Measurements from ENCODE around the gene PIM3.

Gene PIM3

GRCh38 chr22:49951678-49951985, 8.9 kb upstream of the PIM3 start:
- Histone ChIP-seq H3K27me3 (ENCODE audit: control insufficient read depth, insufficient read depth, low read length) (no peaks in the 10 kb centered on the region), H3K27ac (ENCODE audit: low read length) (no peak overlapping the region), H3K36me3 (ENCODE audit: control insufficient read depth, insufficient read depth, low read length) (no peaks in the 10 kb centered on the region; the same call in 1 of the 2 replicates), H3K4me3 (ENCODE audit: low read length) (no peak overlapping the region), H3K9me3 (ENCODE audit: control insufficient read depth, insufficient read depth, low read length) (no peaks in the 10 kb centered on the region), H3K4me1 (ENCODE audit: control insufficient read depth, insufficient read depth, low read length) (peaks cover 12% of the 10 kb centered on the region)
- no CpG with 5 or more reads among the region's 4 CpGs for WGBS (ENCODE audit: insufficient coverage, insufficient read length)
- DNase-seq (ENCODE audit: low read depth, low spot score), result no peak

DNA sequence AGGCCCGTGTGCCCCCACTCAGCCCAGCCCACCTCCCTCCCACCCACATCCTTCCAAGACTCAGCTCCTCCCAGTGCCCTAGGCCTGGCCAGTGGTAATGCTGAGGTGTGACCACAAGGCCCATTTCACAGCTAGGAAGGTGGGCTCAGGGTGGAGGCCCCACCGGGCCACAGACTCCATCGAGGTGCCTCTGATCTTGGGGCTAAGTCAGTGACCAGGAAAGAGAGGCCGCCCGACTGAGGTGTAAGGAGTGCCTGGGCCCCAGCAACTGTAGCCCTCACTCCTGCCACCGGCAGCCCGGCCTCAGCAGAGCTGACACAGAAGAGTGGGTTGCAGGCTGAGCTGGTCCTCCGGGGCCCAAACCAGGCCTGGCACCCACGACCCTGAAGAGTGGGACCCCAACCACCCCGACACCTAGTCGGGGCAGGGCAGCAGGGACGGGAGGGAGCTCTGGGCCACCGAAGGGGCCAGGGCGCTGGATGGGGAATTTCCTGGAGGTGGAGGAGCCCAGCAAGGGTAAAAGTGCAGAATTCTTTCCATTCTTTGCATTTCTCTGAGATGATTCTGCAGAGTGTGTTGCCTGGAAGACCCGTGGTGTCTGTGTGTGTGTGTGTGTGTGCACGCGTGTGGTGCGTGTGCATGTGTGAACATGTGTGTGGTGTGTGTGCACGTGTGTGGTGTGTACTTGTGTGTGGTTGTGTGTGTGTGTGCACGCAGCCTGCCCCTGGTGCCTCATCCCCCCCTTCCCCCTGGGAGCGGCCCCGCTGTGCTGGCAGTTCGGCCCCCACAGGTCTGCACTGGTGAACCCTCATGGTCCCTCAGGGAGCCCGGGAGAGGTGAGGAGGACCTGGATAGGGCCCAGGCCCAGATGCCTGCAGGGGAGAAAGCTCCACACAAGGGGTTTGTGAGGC, 8.3 kb upstream of the PIM3 start:
- Histone ChIP-seq H3K27ac (ENCODE audit: low read length) (no peak overlapping the region), H3K36me3 (ENCODE audit: control insufficient read depth, insufficient read depth, low read length) (no peaks in the 10 kb centered on the region; the same call in 1 of the 2 replicates), H3K27me3 (ENCODE audit: control insufficient read depth, insufficient read depth, low read length) (no peaks in the 10 kb centered on the region), H3K4me1 (ENCODE audit: control insufficient read depth, insufficient read depth, low read length) (peaks cover 8% of the 10 kb centered on the region), H3K4me3 (ENCODE audit: low read length) (no peak overlapping the region), H3K9me3 (ENCODE audit: control insufficient read depth, insufficient read depth, low read length) (no peaks in the 10 kb centered on the region)
- DNase-seq (ENCODE audit: low read depth, low spot score), result no peak
- WGBS (ENCODE audit: insufficient coverage, insufficient read length), result no CpG with 5 or more reads among the region's 24 CpGs

DNA sequence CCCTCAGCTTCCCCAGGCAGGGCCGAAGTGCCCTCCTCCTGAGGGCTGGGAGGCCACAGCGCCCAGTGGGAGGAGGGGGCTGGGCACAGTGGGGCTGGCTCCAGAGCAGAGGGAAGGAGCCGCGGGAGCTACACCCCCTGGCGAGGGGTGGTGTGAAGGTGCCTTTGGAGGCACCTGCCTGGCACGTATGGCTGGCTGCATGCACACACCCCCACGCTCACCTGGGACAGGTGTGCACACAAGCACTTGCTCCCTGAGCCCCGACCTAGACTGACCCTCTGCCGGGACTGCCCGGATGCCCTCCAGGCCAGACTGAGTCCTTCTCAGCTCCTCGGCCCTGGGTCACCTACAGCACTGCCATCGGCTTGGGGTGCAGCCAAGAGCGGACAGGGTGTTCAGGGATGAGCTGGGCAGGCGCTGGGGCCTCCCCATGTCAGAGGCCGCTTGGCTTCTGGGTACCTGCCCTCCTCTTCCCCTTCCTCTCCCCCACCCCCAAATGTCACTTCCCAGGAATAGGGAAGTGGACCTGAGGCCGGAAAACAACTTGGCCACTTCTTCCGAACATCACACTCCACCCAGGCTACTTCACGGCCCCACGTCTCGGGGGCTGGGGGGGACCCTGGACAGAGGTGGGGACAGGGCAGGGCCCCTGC, 7.4 kb upstream of the PIM3 start:
- no peak overlapping the region for H3K4me3 ChIP-seq (ENCODE audit: low read length)
- peaks cover 7% of the 10 kb centered on the region for H3K4me1 ChIP-seq (ENCODE audit: control insufficient read depth, insufficient read depth, low read length)
- no peak overlapping the region for H3K27ac ChIP-seq (ENCODE audit: low read length)
- no CpG with 5 or more reads among the region's 20 CpGs for WGBS (ENCODE audit: insufficient coverage, insufficient read length)
- no peaks in the 10 kb centered on the region for H3K27me3 ChIP-seq (ENCODE audit: control insufficient read depth, insufficient read depth, low read length)
- DNase-seq (ENCODE audit: low read depth, low spot score), result no peak
- no peaks in the 10 kb centered on the region; the same call in 1 of the 2 replicates for H3K36me3 ChIP-seq (ENCODE audit: control insufficient read depth, insufficient read depth, low read length)
- H3K9me3 ChIP-seq (ENCODE audit: control insufficient read depth, insufficient read depth, low read length), result no peaks in the 10 kb centered on the region

GRCh38 chr22:49953680-49954344, 6.8 kb upstream of the PIM3 start:
- Histone ChIP-seq H3K4me3 (ENCODE audit: low read length) (no peak overlapping the region), H3K9me3 (ENCODE audit: control insufficient read depth, insufficient read depth, low read length) (no peaks in the 10 kb centered on the region), H3K4me1 (ENCODE audit: control insufficient read depth, insufficient read depth, low read length) (peaks cover 5% of the 10 kb centered on the region), H3K27me3 (ENCODE audit: control insufficient read depth, insufficient read depth, low read length) (no peaks in the 10 kb centered on the region), H3K27ac (ENCODE audit: low read length) (no peak overlapping the region), H3K36me3 (ENCODE audit: control insufficient read depth, insufficient read depth, low read length) (no peaks in the 10 kb centered on the region; the same call in 1 of the 2 replicates)
- no CpG with 5 or more reads among the region's 18 CpGs for WGBS (ENCODE audit: insufficient coverage, insufficient read length)
- no peak for DNase-seq (ENCODE audit: low read depth, low spot score)

DNA sequence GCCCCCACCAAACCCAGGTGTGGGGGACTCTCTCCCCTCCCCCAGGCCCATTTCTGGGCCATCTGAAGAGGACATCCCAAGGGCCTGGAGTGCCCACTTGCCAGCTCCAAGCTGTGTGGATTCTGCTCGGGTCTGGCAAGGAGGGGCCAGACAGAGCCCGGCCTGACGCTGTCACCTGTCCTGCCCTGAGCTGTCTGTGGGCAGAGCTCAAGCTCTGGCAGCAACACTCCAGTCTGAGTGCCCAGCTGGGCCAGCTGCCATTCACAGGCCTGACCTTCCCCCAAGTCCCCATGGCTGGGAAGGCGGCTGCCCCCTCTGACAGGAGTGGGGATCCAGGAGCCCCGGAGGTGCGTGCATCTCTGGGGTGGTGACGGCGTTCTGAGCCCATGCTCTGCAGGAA, 6.2 kb upstream of the PIM3 start:
- Histone ChIP-seq H3K27me3 (ENCODE audit: control insufficient read depth, insufficient read depth, low read length) (no peaks in the 10 kb centered on the region), H3K36me3 (ENCODE audit: control insufficient read depth, insufficient read depth, low read length) (no peaks in the 10 kb centered on the region; the same call in 1 of the 2 replicates), H3K27ac (ENCODE audit: low read length) (no peak overlapping the region), H3K4me1 (ENCODE audit: control insufficient read depth, insufficient read depth, low read length) (peaks cover 5% of the 10 kb centered on the region), H3K9me3 (ENCODE audit: control insufficient read depth, insufficient read depth, low read length) (no peaks in the 10 kb centered on the region), H3K4me3 (ENCODE audit: low read length) (no peak overlapping the region)
- no CpG with 5 or more reads among the region's 8 CpGs for WGBS (ENCODE audit: insufficient coverage, insufficient read length)
- no peak for DNase-seq (ENCODE audit: low read depth, low spot score)

- Histone ChIP-seq H3K9me3 (ENCODE audit: control insufficient read depth, insufficient read depth, low read length) (no peaks in the 10 kb centered on the region), H3K4me3 (ENCODE audit: low read length) (no peak overlapping the region), H3K27ac (ENCODE audit: low read length) (no peak overlapping the region), H3K36me3 (ENCODE audit: control insufficient read depth, insufficient read depth, low read length) (no peaks in the 10 kb centered on the region; the same call in 1 of the 2 replicates), H3K27me3 (ENCODE audit: control insufficient read depth, insufficient read depth, low read length) (no peaks in the 10 kb centered on the region), H3K4me1 (ENCODE audit: control insufficient read depth, insufficient read depth, low read length) (peaks cover 5% of the 10 kb centered on the region; the same call in 1 of the 2 replicates)
- no CpG with 5 or more reads among the region's 15 CpGs for WGBS (ENCODE audit: insufficient coverage, insufficient read length)
- no peak for DNase-seq (ENCODE audit: low read depth, low spot score)
Measured at GRCh38 chr22:49954991-49955580, 5.5 kb upstream of the PIM3 start.

GRCh38 chr22:49955581-49956417, 4.8 kb upstream of the PIM3 start:
- peaks cover 5% of the 10 kb centered on the region; the same call in 1 of the 2 replicates for H3K4me1 ChIP-seq (ENCODE audit: control insufficient read depth, insufficient read depth, low read length)
- H3K9me3 ChIP-seq (ENCODE audit: control insufficient read depth, insufficient read depth, low read length), result no peaks in the 10 kb centered on the region
- DNase-seq (ENCODE audit: low read depth, low spot score), result no peak
- WGBS (ENCODE audit: insufficient coverage, insufficient read length), result no CpG with 5 or more reads among the region's 22 CpGs
- H3K27me3 ChIP-seq (ENCODE audit: control insufficient read depth, insufficient read depth, low read length), result no peaks in the 10 kb centered on the region
- H3K27ac ChIP-seq (ENCODE audit: low read length), result no peak overlapping the region
- no peaks in the 10 kb centered on the region; the same call in 1 of the 2 replicates for H3K36me3 ChIP-seq (ENCODE audit: control insufficient read depth, insufficient read depth, low read length)
- H3K4me3 ChIP-seq (ENCODE audit: low read length), result no peak overlapping the region

DNA sequence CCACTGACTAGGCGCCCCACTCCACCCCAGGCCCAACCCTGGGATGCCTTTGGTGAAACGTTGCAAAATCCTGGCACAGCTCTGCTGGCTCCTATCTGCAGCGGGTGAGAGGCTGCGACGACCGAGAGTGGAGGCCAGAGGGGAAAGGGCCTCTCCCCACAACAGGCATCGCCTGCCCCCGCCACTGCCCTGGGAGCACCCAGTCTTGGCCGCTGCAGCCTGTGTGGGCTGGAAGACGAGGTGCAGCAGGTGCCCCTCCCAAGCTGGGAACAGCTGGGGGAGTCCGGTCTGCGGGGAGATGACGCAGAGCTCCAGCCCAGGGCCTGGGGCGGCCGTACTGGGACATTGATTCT, 4.2 kb upstream of the PIM3 start:
- Histone ChIP-seq H3K9me3 (ENCODE audit: control insufficient read depth, insufficient read depth, low read length) (no peaks in the 10 kb centered on the region), H3K36me3 (ENCODE audit: control insufficient read depth, insufficient read depth, low read length) (no peaks in the 10 kb centered on the region; the same call in 1 of the 2 replicates), H3K4me1 (ENCODE audit: control insufficient read depth, insufficient read depth, low read length) (0 out of 2 replicates have a peak, but pooled peaks cover 4% of the 10 kb centered on the region), H3K27ac (ENCODE audit: low read length) (no peak overlapping the region), H3K27me3 (ENCODE audit: control insufficient read depth, insufficient read depth, low read length) (no peaks in the 10 kb centered on the region; the same call in 1 of the 2 replicates), H3K4me3 (ENCODE audit: low read length) (no peak overlapping the region)
- WGBS (ENCODE audit: insufficient coverage, insufficient read length), result no CpG with 5 or more reads among the region's 15 CpGs
- DNase-seq (ENCODE audit: low read depth, low spot score), result no peak

DNA sequence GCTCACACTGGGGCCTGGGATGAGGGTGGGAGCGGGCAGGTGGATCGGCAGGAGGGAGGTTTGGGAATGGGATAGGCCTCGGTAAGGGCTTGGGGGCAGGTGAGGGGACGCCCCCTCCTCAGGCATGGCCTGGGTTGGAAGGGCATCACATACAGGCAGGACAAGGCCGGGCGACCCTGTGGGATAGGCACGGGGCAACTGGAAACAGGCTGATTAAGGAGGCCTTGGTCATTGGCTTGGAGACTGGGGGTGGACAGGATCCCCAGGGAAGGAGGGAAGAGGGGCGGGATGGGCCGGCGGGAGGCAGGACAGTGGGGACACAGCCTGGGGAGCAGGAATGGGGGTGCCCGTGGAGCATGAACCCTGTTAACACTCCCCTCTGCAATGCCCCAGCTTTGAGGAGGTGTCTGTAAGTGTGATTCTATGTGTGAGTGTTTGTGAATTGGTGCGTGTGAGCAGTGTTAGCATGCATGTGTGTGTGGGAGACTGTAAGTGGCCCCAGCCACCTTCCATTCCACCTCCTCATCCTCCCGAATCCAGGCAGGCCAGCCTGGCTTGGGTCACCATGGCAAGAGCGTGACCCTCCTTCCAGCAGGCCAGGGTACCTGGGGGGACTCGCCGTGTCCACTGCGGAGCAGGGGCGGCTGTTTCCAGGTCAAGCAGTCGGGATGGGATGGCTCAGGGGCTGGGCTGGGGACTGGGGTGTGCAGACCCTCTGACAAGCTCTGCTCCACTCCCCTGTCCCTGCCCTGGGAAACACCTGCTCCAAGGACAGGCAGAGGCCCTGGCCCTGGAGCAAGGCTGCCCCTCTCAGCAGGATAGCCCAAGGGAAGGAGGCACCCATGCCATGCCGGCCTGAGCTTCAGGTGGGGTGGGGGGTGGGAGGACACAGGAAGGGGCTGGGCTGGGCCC, 3.4 kb upstream of the PIM3 start:
- no peaks in the 10 kb centered on the region for H3K9me3 ChIP-seq (ENCODE audit: control insufficient read depth, insufficient read depth, low read length)
- no peak overlapping the region for H3K27ac ChIP-seq (ENCODE audit: low read length)
- no peaks in the 10 kb centered on the region; the same call in 1 of the 2 replicates for H3K27me3 ChIP-seq (ENCODE audit: control insufficient read depth, insufficient read depth, low read length)
- peaks cover 3% of the 10 kb centered on the region; the same call in 1 of the 2 replicates for H3K36me3 ChIP-seq (ENCODE audit: control insufficient read depth, insufficient read depth, low read length)
- no peak overlapping the region for H3K4me3 ChIP-seq (ENCODE audit: low read length)
- DNase-seq (ENCODE audit: low read depth, low spot score), result no peak
- WGBS (ENCODE audit: insufficient coverage, insufficient read length), result no CpG with 5 or more reads among the region's 20 CpGs
- 0 out of 2 replicates have a peak, but pooled peaks cover 7% of the 10 kb centered on the region for H3K4me1 ChIP-seq (ENCODE audit: control insufficient read depth, insufficient read depth, low read length)
